T-cell (primary cell): ENCODE data around the gene TSPAN18. TPM values are rescaled to one million over a fixed set of nuclear protein-coding genes. Genes with fewer than 3 reads are reported as not detected.

Experiments used
- ATAC-seq, 4 experiments: fragments of 200-7000 bp in 3 of 4; fragments of 150-1000 bp in 1 of 4; cut with Tn5 transposase; replicated peaks in 1 of 4; 1 replicate in 3 of 4; 2 replicates in 1 of 4; pipeline ENCODE4 v1.10.0; 2021; ENCODE audit warnings: moderate library complexity in 3 of 4, mild to moderate bottlenecking in 2 of 4, moderate number of reproducible peaks in 1 of 4
- CTCF ChIA-PET, 2 donors: fragments of 300-600 bp; sonication (Branson Sonifier 250); formaldehyde crosslinking; loops; one replicate each; lab custom pipeline; 2022; ENCODE audit warnings: antibody characterized with exemption in 2 of 2; lab: Charles Lee
- POLR2A ChIA-PET, 2 donors: fragments of 300-600 bp; sonication (Branson Sonifier 250); formaldehyde crosslinking; loops; one replicate each; lab custom pipeline; 2022; ENCODE audit warnings: antibody characterized with exemption in 2 of 2; lab: Charles Lee
- DNase-seq, 35 experiments: peaks; one replicate each; pipeline versions ENCODE4 v3.0.0 to v3.0.0-alpha.2; 2013 to 2023
- H3K27ac ChIP-seq: one replicate; pipeline ENCODE4 v1.5.1; 2013; ENCODE audit warnings: low read length
- H3K27me3 ChIP-seq, 2 experiments: replicated peaks in 1 of 2; 1 replicate in 1 of 2; 2 replicates in 1 of 2; pipeline versions ENCODE4 v1.6.1 to v1.7.0; 2013; ENCODE audit warnings: low read length in 1 of 2, mixed read lengths in 1 of 2; ENCODE audit not compliant: control insufficient read depth in 2 of 2, insufficient read depth in 2 of 2; ENCODE audit errors: extremely low read depth in 1 of 2
- H3K36me3 ChIP-seq, 2 donors: 1 replicate in 1 of 2; 2 replicates in 1 of 2; pipeline versions ENCODE4 v1.6.1 to v1.7.0; 2013; ENCODE audit warnings: low read length in 1 of 2; ENCODE audit not compliant: control insufficient read depth in 2 of 2, insufficient read depth in 1 of 2; ENCODE audit errors: extremely low read depth in 1 of 2
- H3K4me1 ChIP-seq, 2 experiments: 1 replicate in 1 of 2; 2 replicates in 1 of 2; pipeline versions ENCODE4 v1.6.1 to v1.7.0; 2013; ENCODE audit warnings: low read length in 2 of 2, mixed read lengths in 1 of 2; ENCODE audit not compliant: insufficient read depth in 2 of 2, control insufficient read depth in 1 of 2; ENCODE audit errors: extremely low read depth in 1 of 2
- H3K4me3 ChIP-seq, 2 donors: 1 replicate in 1 of 2; 2 replicates in 1 of 2; pipeline versions ENCODE4 v1.5.1 to v1.7.0; 2013; ENCODE audit warnings: mild to moderate bottlenecking in 2 of 2, low read length in 1 of 2, moderate library complexity in 1 of 2; ENCODE audit not compliant: control insufficient read depth in 1 of 2; ENCODE audit errors: extremely low read depth in 1 of 2
- H3K9me3 ChIP-seq: 2 replicates; pipeline ENCODE4 v1.7.0; 2013
- H3K27ac Mint-ChIP-seq, 2 donors: one replicate each; pipeline ENCODE4 v1.8.0; 2020 to 2021; ENCODE audit warnings: mild to moderate bottlenecking in 2 of 2, mixed read lengths in 2 of 2
- H3K27me3 Mint-ChIP-seq, 2 donors: one replicate each; pipeline ENCODE4 v1.8.0; 2021 to 2022; ENCODE audit warnings: mixed read lengths in 2 of 2
- H3K36me3 Mint-ChIP-seq: one replicate; pipeline ENCODE4 v1.8.0; 2021; ENCODE audit warnings: mixed read lengths
- H3K4me1 Mint-ChIP-seq, 3 donors: one replicate each; pipeline ENCODE4 v1.8.0; 2020 to 2022; ENCODE audit warnings: mixed read lengths in 3 of 3, mild to moderate bottlenecking in 1 of 3
- H3K4me3 Mint-ChIP-seq, 3 donors: one replicate each; pipeline ENCODE4 v1.8.0; 2020 to 2022; ENCODE audit warnings: mild to moderate bottlenecking in 3 of 3, mixed read lengths in 3 of 3, moderate library complexity in 3 of 3
- H3K9me3 Mint-ChIP-seq, 3 donors: one replicate each; pipeline ENCODE4 v1.8.0; 2020 to 2022; ENCODE audit warnings: mixed read lengths in 3 of 3
- WGBS: methylation state at CpG from one replicate; pipeline ENCODE4 v1.1.5; 2013; ENCODE audit warnings: missing lambda C conversion rate; ENCODE audit not compliant: insufficient coverage; 5-methylcytosine and 5-hydroxymethylcytosine counted together
- total RNA-seq, 35 experiments: library from RNA in 6 of 35; stranded (reverse) in 6 of 35; fragments of 120-200 nt in 1 of 35; gene quantifications; one replicate each; pipeline versions ENCODE4 v1.2.1 to v1.2.4 and lab custom pipeline; 2013 to 2026

Gene TSPAN18
- total RNA-seq, 5 donors from 2014 or later (not counting 1 experiment from before 2014, with no cell fraction given) = 18.4 to 59.1 (median 25.7) TPM

GRCh38 chr11:44927174-44927661 is 200.5 kb downstream of the TSPAN18 start:
- Histone ChIP-seq H3K27me3 (peaks cover 0 to 3% of the 10 kb centered on the region in 2 experiments), H3K9me3 (no peaks in the 10 kb centered on the region), H3K36me3 (peaks cover 0 to 3% of the 10 kb centered on the region in 2 donors), H3K4me3 (no peak overlapping the region), H3K4me1 (peaks cover 0 to 3% of the 10 kb centered on the region in 2 experiments), H3K27ac (no peak overlapping the region)
- no peaks in the 10 kb centered on the region for H3K9me3 Mint-ChIP-seq
- no peaks in the 10 kb centered on the region for H3K27me3 Mint-ChIP-seq
- peaks cover 17% of the 10 kb centered on the region for H3K36me3 Mint-ChIP-seq
- H3K4me1 Mint-ChIP-seq = peaks cover 2 to 10% (median 2%) of the 10 kb centered on the region in 3 donors
- DNase-seq (peak in 28 of 35 experiments; percentile 11 to 74 (median 41)), ATAC-seq (peak in 3 of 4 experiments; percentile 62 to 71 (median 64))
- ChIA-PET CTCF (interaction anchor here (0.5 to 4.0 kb wide), 16 partner anchors 8 to 375 kb away, joined by 3 to 39 read pairs (median 4); no protein-coding TSS in a partner anchor), POLR2A (no interaction called here)
- H3K27ac Mint-ChIP-seq = no peak overlapping the region
- 24% methylated on average over 5 of the region's 16 CpGs for WGBS
- no peak overlapping the region for H3K4me3 Mint-ChIP-seq

DNA sequence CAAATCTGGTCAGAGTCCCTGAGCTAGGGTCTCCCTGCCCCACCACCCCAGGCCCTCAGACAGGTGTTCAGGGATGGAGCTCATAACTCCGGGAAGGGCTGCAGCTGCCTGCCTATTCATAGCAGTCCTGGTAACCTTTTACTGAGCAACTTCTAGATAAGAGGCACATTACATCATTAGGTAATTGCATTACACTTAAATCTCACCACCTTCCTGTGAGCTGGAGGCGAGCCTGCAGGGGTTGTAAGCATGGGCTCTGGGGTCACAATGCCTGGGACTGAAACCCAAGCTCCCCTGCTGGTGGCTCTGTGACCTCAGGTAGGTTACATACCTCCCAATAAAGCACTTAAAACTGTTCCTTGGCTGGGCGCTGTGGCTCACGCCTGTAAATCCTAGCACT is 201.4 kb downstream of the TSPAN18 start:
- POLR2A ChIA-PET = no interaction called here
- Histone ChIP-seq H3K27ac (no peak overlapping the region), H3K4me3 (no peak overlapping the region), H3K36me3 (peaks cover 0 to 3% of the 10 kb centered on the region in 2 donors), H3K27me3 (peaks cover 0 to 3% of the 10 kb centered on the region in 2 experiments), H3K4me1 (peaks cover 0 to 3% of the 10 kb centered on the region in 2 experiments), H3K9me3 (no peaks in the 10 kb centered on the region)
- CTCF ChIA-PET = interaction anchor here (0.5 to 4.0 kb wide), 10 partner anchors 8 to 472 kb away, joined by 3 to 39 read pairs (median 6); no protein-coding TSS in a partner anchor
- ATAC-seq = no peak
- peaks cover 2 to 10% (median 2%) of the 10 kb centered on the region in 3 donors for H3K4me1 Mint-ChIP-seq
- no peak overlapping the region for H3K4me3 Mint-ChIP-seq
- H3K27ac Mint-ChIP-seq = no peak overlapping the region
- no peaks in the 10 kb centered on the region for H3K9me3 Mint-ChIP-seq
- no peaks in the 10 kb centered on the region for H3K27me3 Mint-ChIP-seq
- H3K36me3 Mint-ChIP-seq = peaks cover 14% of the 10 kb centered on the region
- 91% methylated on average over 4 of the region's 4 CpGs for WGBS
- no peak for DNase-seq

- Mint-ChIP-seq H3K4me1 (peaks cover 2 to 10% (median 2%) of the 10 kb centered on the region in 3 donors), H3K36me3 (peaks cover 14% of the 10 kb centered on the region), H3K27me3 (no peaks in the 10 kb centered on the region), H3K4me3 (no peak overlapping the region), H3K9me3 (no peaks in the 10 kb centered on the region), H3K27ac (no peak overlapping the region)
- DNase-seq = no peak
- WGBS = no CpG with 5 or more reads among the region's 4 CpGs
- Histone ChIP-seq H3K9me3 (no peaks in the 10 kb centered on the region), H3K4me1 (peaks cover 0 to 3% of the 10 kb centered on the region in 2 experiments), H3K27ac (no peak overlapping the region), H3K27me3 (peaks cover 0 to 3% of the 10 kb centered on the region in 2 experiments), H3K4me3 (no peak overlapping the region), H3K36me3 (peaks cover 0 to 3% of the 10 kb centered on the region in 2 donors)
- no peak for ATAC-seq
- CTCF ChIA-PET = interaction anchor here (0.7 to 4.0 kb wide), 7 partner anchors 24 to 410 kb away, joined by 3 to 39 read pairs (median 3); no protein-coding TSS in a partner anchor
- POLR2A ChIA-PET = interaction anchor here in 1 of 2 donors (0.6 kb wide), 1 partner anchor 30 kb away, joined by 4 read pairs; no protein-coding TSS in a partner anchor
Measured at GRCh38 chr11:44928816-44929215, 202.1 kb downstream of the TSPAN18 start.

- Mint-ChIP-seq H3K4me3 (no peak overlapping the region), H3K9me3 (no peaks in the 10 kb centered on the region), H3K27me3 (no peaks in the 10 kb centered on the region), H3K27ac (no peak overlapping the region), H3K36me3 (peaks cover 14% of the 10 kb centered on the region), H3K4me1 (peaks cover 2 to 10% (median 2%) of the 10 kb centered on the region in 3 donors)
- H3K27ac ChIP-seq = no peak overlapping the region
- DNase-seq (no peak), ATAC-seq (no peak)
- ChIA-PET CTCF (interaction anchor here (0.5 to 3.6 kb wide), 8 partner anchors 10 to 1752 kb away, joined by 3 to 27 read pairs (median 4); no protein-coding TSS in a partner anchor), POLR2A (no interaction called here)
- H3K36me3 ChIP-seq = peaks cover 0 to 3% of the 10 kb centered on the region in 2 donors
- WGBS = 86% methylated on average over 9 of the region's 13 CpGs
- H3K9me3 ChIP-seq = no peaks in the 10 kb centered on the region
- no peak overlapping the region for H3K4me3 ChIP-seq
- H3K27me3 ChIP-seq = peaks cover 0 to 3% of the 10 kb centered on the region in 2 experiments
- H3K4me1 ChIP-seq = peaks cover 0 to 3% of the 10 kb centered on the region in 2 experiments
Measured at GRCh38 chr11:44930588-44931302, 204.0 kb downstream of the TSPAN18 start.

DNA sequence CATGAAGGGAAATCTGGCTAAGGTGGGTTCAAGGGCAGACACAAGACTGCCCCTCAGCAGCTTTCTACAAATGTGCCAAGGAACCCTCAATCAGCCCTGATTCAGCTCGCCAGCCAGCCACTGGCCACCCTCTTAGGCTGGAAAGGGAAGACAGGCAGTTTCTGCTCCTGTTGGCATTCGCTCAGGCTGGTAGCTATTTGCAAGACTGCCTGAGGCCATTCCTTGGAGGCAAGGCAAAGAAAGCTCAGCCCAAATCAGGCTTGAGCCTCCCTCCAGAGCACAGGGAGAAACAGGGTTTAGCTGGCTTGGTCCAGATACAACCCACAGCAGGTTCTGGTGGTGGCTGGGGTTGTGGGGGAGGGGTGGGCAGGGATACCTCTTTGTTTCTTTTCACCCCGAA is 204.7 kb downstream of the TSPAN18 start:
- no peaks in the 10 kb centered on the region for H3K9me3 ChIP-seq
- no peak overlapping the region for H3K4me3 Mint-ChIP-seq
- DNase-seq = no peak
- peaks cover 2 to 10% (median 5%) of the 10 kb centered on the region in 3 donors for H3K4me1 Mint-ChIP-seq
- H3K27me3 Mint-ChIP-seq = no peaks in the 10 kb centered on the region
- ChIA-PET CTCF (interaction anchor here (0.8 to 3.6 kb wide), 7 partner anchors 23 to 181 kb away, joined by 3 to 27 read pairs (median 4); no protein-coding TSS in a partner anchor), POLR2A (interaction anchor here in 1 of 2 donors (0.6 kb wide), 1 partner anchor 815 kb away, joined by 6 read pairs; no protein-coding TSS in a partner anchor)
- no peak overlapping the region for H3K4me3 ChIP-seq
- peaks cover 0 to 3% of the 10 kb centered on the region in 2 donors for H3K36me3 ChIP-seq
- H3K9me3 Mint-ChIP-seq = no peaks in the 10 kb centered on the region
- H3K4me1 ChIP-seq = peaks cover 0 to 6% of the 10 kb centered on the region in 2 experiments
- H3K27me3 ChIP-seq = peaks cover 0 to 3% of the 10 kb centered on the region in 2 experiments
- no peak overlapping the region for H3K27ac Mint-ChIP-seq
- H3K36me3 Mint-ChIP-seq = peaks cover 14% of the 10 kb centered on the region
- ATAC-seq = no peak
- H3K27ac ChIP-seq = no peak overlapping the region
- WGBS = 86% methylated on average over 1 of the region's 3 CpGs

GRCh38 chr11:44934110-44934509 is 207.3 kb downstream of the TSPAN18 start:
- 91% methylated on average over 2 of the region's 2 CpGs for WGBS
- DNase-seq (no peak), ATAC-seq (no peak)
- Mint-ChIP-seq H3K27me3 (no peaks in the 10 kb centered on the region), H3K4me1 (peaks cover 0 to 3% (median 0%) of the 10 kb centered on the region in 3 donors), H3K36me3 (peaks cover 14% of the 10 kb centered on the region), H3K27ac (peak overlapping the region in 1 of 2 donors; percentile 13), H3K9me3 (no peaks in the 10 kb centered on the region), H3K4me3 (no peak overlapping the region)
- Histone ChIP-seq H3K27ac (no peak overlapping the region), H3K4me1 (peaks cover 0 to 7% of the 10 kb centered on the region in 2 experiments), H3K4me3 (no peak overlapping the region), H3K27me3 (no peaks in the 10 kb centered on the region), H3K36me3 (peaks cover 0 to 3% of the 10 kb centered on the region in 2 donors), H3K9me3 (no peaks in the 10 kb centered on the region)
- CTCF ChIA-PET = interaction anchor here (0.5 to 1.6 kb wide), 3 partner anchors 171 to 315 kb away, joined by 3 to 7 read pairs (median 7); no protein-coding TSS in a partner anchor
- POLR2A ChIA-PET = no interaction called here
